H1 (cell line): Measurements from ENCODE around the gene ARNT2. TPM values are rescaled to one million over a fixed set of nuclear protein-coding genes. Genes with fewer than 3 reads are reported as not detected.

Experiments
- RXRA ChIP-seq: IDR thresholded peaks from 2 replicates; pipeline ENCODE4 v1.6.1; 2011; ENCODE audit warnings: low read depth, mild to moderate bottlenecking, low read length, moderate library complexity; ENCODE audit not compliant: insufficient read depth
- TEAD4 ChIP-seq: IDR thresholded peaks from 2 replicates; pipeline ENCODE4 v1.6.1; 2012; ENCODE audit warnings: low read depth, low read length, inconsistent platforms, mixed read lengths
- polyA plus RNA-seq, 7 experiments: library from polyadenylated mRNA; depleted of rRNA in 3 of 7; stranded (reverse) in 5 of 7; unstranded in 2 of 7; fragments of >200 nt in 5 of 7; fragments of 200-250 nt in 2 of 7; gene quantifications; 1 replicate in 5 of 7; 2 replicates in 1 of 7; 4 replicates in 1 of 7; pipeline versions ENCODE4 v1.2.1 to v1.2.3, GENCODE V29; 2011 to 2013; ENCODE audit warnings: missing spikeins in 2 of 7, mixed read lengths in 2 of 7
- total RNA-seq: library from RNA; stranded (reverse); fragmentation: NEBNext Ultra II Directional; extraction: Animal tissue kit (Norgen Biotek cat#: 25700); gene quantifications from 2 replicates; pipeline ENCODE4 v1.2.1, GENCODE V29; 2021

The ARNT2 gene
- total and polyA plus RNA-seq, 2 of the 8 experiments (the other 6 are each of a cell fraction or from before 2014, with no cell fraction given), result 9.5 to 14.6 TPM

- no peak for TF ChIP-seq RXRA
- no peak for TF ChIP-seq TEAD4
Observed at GRCh38 chr15:80414546-80415357, 10.6 kb downstream of the ARNT2 start (continued).
